ENCODE results near the gene MTA3.
"Not testable (repeated sequence)": the region's sequence is repeated elsewhere in the genome, so short reads cannot be mapped to it uniquely, and the experiment has no call there.

The MTA3 gene

DNA sequence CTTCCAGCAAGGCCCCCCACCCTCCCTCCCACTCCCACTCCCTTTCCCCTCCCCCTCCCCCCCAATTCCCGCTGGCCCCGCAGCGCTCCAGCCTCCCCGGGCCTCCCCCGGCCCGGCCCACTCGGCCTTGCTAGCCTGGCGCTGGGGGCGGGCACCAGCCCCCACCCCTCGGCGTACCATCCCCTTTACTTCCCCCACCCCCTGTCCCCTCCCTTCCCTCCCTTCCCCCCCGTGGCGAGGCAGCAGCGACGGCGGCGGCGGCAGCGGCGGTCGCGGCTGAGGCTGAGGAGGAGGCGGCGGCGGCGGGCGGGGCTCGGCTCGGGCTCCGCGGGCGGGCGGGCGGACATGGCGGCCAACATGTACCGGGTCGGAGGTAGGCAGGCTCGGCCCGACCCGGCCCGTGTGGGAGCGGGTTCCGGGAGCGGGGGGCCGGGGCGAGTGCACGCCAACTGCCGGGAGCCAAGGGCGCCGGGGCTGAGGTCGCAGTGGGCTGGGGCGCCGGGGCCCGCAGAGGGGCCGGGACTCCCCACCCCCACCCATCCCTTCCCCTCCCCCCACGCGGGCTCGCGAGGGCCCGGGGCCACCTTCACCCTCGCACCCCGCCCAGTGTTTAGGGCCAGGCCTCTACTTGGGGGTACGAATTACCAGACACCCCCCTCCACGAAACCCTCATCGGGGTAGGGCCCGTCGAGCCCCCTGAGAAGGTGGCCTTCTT lies at the start of gene MTA3:
Gene MTA3 (plus strand): TSS at position 232 of the 715 bp plus-strand sequence. CDS start 114 bp downstream, at position 346.
- peak; percentile 45 for DNase-seq (ENCODE audit: low spot score)

DNA sequence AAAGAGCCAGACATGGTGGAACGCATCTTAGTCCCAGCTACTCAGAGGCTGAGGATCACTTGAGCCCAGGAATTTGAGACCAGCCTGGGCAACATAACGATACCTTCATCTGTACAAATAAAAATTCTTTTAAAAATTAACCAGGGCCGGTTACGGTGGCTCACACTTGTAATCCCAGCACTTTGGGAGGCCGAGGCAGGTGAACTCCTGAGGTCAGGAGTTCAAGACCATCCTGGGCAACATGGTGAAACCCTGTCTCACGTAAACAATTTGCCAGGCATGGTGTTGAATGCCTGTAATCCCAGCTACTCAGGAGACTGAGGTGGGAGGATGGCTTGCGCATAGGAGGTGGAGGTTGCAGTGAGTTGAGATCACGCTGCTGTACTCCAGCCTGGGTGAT lies 48.8 kb upstream of the MTA3 start:
- no peak for DNase-seq (ENCODE audit: low spot score)

DNA sequence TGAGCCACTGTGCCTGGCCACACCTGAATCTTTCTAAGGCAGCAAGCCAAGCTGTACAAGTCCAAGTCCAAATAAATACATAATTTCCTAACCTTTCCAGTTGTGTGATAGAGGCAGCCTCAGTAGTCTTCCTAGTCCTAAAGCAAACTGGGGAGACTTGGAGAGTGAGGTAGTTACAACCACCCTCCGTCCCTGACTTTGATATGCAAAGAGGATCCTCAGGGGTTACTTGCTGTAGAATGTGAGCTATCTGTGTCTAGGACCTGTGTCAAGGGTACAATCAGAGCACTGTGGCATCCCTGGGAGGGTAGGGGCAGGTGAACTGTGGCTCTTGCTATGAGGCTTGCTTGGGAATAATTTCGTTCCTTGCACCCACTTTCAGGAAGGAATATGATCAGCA lies 46.4 kb upstream of the MTA3 start:
- no peak for DNase-seq (ENCODE audit: low spot score)

DNA sequence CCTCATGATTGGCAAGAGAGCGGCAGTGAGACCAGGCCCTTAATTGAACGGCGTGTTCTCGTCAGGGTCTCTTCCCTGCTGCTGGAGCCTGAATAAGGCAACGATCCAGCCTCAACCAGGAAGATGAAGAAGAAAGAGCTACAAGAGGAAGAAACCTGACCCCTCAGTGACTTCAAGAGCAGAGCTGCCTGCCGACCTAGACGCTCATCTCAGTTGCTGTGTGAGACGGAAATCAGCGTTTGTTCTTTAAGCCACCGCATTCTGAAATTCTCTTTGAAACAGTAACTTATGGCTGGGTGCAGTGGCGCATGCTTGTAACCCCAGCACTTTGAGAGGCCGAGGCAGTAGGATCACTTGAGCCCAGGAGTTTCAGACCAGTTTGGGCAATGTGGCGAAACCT lies 45.1 kb upstream of the MTA3 start:
- no peak for DNase-seq (ENCODE audit: low spot score)

DNA sequence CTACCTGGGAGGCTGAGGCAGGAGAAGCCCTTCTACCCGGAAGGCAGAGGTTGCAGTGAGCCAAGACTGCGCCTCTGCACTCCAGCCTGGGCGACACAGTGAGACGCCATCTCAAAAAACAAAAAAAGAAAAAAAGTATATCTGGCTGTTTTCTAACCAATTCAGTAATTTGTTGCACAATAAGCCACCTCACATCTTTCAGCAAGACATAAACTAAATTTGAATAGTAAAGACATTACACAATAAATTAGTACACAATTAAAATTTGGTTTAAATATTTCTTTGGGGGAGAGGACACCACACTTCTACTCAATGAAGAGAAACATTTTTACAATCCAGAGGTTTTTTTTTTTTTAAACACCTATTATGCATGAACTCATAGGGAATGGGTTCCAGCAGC lies 36.0 kb upstream of the MTA3 start:
- DNase-seq (ENCODE audit: low spot score) = no peak

DNA sequence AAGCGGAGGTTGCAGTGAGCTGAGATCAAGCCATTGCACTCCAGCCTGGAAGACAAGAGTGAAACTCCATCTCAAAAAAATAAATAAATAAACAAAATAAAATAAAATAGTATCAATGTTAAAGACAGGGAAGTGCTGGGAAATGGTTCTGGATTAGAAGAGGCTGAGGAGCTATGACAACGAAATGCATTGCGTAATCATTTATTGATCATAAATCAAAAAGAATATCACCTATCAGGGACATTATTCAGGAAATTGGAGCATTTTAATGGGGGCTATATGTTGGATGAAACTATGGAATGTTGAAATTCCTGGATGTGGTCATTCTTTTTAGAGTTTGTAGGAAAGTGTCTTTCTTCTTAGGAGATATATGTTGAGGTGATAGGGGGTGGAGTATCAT lies 30.9 kb upstream of the MTA3 start:
- no peak for DNase-seq (ENCODE audit: low spot score)

DNA sequence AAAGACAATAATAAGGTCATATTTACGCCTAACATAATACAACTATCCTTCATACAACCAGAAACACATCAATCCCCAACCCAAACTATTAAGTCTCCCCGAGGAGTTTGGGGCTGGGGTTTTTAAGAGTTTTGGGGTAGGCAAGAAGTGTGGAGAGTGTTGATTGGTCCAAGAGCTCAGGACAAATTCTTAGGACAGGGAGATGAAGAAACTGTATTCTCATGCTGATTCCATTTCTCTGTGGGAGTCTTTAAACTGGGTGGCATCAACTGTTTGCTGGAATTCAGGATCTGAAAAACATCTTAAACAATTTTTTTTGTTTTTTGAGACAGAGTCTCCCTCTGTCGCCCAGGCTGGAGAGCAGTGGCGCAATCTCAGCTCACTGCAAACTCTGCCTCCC lies 25.6 kb upstream of the MTA3 start:
- DNase-seq (ENCODE audit: low spot score) = no peak

DNA sequence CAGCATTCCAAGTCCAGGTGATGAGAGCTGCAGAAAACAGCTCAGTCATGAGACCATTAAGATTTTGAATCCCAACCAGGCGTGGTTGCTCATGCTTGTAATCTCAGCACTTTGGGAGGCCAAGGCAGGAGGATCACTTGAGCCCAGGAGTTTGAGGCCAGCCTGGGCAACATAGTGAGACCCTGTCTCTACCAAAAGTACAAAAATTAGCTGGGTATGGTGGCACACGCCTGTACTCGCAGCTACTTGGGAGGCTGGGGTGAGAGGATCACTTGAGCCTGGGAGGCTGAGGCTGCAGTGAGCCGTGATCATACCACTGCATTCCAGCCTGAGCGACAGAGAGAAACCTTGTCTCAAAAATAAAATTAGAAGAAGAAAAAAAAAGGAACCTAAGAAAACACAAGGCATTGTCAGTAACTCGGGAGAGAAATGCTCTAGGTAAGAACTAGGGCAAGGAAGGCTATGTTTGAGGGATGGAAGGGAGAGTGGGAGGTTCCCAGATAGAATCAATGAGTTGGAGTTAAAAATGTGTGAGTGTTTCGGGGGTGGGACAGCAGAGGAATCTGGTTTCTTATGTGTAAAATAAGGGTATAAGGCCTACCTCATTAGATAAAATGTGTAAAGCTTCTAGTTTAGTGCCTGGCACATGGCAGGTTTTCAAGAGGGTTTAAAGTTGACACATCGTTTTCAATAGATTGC lies 23.3 kb upstream of the MTA3 start:
- peak; percentile 72 for DNase-seq (ENCODE audit: low spot score)

DNA sequence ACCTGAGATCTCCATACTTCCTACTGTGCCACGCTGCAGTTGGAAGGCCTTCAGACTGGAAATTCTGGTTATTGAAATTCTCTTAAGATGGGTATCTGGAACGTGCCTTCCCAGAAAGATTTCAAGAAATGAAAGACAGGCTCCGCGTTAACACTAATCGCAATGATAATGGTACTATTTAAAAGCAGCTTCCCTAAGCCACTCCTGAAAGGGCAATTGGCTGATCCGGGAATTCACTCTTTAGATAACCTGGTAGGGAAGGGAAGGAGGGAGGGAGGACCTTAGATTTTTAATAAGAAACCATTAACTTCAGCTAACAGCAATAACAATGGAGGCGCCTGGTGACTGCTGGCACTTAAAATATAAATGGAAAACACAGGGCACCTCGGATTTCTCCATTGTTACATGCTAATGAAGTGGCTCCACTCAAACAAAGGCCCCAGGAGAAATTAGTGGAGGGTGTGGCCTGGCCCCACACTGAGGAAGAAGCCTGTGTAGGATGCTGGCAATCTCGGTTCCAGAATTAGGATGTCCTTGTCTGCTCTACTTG lies 22.5 kb upstream of the MTA3 start:
- peak; percentile 4 for DNase-seq (ENCODE audit: low spot score)

DNA sequence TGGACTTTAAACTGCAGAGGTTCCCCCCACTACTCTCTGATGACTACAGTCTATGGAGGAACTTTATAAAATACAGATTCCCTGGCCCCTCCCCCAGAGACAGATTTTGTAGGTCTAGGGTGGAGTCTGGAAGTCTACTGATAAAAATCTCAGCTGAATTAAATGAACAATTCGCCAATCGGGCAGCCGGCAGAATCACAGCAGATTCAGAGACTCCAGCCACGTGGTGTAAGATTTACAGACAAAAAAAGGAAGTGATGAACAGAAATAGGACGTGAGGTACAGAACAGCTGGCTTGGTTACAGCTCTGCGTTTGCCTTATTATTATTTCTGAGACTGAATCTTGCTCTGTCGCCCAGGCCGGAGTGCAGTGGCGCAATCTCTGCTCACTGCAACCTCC lies 21.4 kb upstream of the MTA3 start:
- DNase-seq (ENCODE audit: low spot score) = peak; percentile 33

DNA sequence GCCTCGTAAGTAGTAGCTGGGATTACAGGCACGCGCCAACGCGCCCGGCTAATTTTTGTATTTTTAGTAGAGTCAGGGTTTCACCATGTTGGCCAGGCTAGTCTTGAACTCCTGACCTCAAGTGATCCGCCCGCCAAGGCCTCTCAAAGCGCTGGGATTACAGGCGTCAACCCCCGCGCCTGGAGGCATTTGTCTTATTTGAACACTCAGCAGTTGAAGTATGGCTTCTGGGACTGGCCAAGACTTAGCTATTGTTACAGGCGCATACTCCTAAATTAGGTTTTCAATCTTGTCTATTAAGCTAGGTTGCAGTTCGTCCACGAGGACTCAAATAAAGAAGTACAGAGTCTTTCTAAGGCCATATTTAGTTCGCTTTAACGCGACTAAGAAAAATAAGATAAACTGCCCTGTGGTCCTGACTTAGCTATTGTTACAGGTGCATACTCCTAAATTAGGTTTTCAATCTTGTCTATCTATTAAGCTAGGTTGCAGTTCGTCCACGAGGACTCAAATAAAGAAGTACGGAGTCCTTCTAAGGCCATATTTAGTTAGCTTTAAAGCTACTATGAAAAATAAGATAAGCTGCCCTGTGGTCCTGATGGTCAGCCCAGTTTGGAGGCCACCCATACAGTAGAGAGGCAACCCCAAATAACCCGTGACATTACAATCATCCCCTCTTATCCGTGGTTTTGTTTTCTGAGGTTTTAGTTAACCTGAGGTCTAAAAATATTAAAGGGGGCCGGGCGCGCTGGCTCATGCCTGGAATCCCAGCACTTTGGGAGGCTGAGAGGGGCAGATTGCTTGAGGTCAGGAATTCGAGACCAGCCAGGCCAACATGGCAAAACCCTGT lies 20.8 kb upstream of the MTA3 start:
- no peak for DNase-seq (ENCODE audit: low spot score)

DNA sequence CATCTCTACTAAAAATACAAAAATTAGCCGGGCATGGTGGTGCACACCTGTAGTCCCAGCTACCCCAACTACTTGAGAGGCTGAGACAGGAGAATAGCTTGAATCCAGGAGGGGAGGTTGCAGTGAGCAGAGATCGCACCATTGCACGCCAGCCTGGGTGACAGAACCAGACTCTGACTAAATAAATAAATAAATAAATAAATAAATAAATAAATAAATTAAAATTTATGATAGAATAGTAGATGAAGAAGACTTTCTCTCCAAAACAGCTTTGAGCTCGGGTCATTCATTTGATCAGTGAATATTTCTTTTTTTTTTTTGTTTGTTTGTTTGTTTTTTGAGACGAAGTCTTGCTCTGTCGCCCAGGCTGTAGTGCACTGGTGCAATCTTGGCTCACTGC lies 17.6 kb upstream of the MTA3 start:
- no peak for DNase-seq (ENCODE audit: low spot score)

DNA sequence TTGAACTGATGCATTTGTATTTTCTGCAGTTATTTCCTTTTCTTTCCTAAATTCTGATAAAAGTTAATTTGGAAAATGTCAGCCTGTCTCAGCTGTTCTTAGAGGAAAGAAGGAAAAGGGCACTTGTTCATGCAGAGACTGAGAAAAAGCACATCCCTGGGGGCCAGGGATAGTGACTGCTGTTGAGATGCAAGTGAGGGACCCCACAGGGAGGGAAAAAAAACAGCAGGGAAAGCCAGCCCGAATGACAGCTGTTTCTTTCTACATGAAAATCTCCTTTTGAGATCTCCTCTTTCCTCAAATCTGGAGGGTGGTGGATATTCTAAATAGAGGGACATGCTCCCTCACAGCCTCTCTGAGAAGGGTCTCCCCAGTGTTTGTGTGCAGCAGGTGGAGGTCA lies 14.0 kb upstream of the MTA3 start:
- no peak for DNase-seq (ENCODE audit: low spot score)

DNA sequence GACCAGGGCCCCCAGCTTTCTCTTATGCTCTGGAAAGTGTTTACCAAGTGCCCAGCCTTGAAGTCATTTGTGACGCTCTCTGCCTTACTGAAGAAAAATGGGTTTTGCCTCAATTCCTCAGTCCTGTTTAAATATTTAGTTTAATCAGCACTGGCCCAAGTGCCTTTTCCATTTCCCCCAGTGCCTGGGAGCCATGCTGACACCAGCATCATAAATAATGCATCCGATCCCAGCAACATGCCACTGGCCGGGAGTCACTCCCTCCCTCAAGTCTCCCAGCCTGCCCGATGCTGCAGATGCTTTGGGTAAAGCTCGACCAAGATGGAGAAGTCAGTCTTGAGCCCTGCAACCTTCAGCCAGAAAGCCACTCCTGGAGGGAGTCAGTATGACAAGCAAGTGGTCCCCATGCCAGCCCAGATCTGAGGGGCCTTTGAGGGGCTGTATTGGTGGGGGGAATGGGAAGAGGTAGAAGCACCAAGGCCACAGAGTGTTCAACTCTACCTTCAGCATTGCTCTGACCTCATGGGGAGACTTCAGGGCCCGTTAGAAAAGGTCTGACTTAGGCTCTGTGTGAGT lies 12.0 kb upstream of the MTA3 start:
- DNase-seq (ENCODE audit: low spot score) = no peak

DNA sequence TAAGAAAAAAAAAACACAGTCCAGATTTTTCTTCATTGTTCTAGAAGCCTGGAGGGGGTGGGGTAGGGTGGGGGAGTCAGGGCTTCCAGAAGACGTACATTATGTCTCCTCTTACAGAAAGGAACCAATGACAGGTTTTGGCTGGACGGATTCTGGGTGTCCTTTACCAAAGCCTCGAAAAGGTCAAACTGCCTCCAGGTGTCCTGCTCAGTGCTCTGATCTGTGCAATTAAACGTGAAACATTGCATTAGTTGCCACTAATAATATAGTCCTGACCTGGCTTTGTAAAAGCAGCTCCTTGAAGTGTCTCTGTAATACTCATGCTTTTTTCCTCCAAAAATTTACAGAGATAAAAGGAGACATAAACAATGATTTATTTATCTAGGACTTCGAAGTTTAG lies 11.1 kb upstream of the MTA3 start:
- DNase-seq (ENCODE audit: low spot score) = no peak

DNA sequence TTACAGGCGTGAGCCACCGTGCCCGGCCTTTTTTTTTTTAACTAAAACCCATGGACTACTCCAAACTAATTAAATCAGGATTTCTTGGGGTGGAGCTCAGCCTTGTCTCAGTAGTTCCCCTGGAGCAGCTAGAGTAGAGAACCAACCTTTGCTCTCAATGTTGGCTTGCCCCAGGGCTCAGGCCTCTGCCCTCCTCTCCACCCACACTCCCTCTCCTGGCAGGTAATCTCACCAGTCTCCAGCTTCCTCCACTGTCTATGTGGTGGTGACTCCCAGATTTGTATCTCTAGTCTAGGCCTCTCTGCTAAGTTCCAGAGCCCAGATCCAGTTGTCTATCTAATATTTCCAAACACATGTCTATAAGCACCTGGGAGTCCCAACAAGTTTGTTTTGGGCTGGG lies 9.6 kb upstream of the MTA3 start:
- no peak for DNase-seq (ENCODE audit: low spot score)

DNA sequence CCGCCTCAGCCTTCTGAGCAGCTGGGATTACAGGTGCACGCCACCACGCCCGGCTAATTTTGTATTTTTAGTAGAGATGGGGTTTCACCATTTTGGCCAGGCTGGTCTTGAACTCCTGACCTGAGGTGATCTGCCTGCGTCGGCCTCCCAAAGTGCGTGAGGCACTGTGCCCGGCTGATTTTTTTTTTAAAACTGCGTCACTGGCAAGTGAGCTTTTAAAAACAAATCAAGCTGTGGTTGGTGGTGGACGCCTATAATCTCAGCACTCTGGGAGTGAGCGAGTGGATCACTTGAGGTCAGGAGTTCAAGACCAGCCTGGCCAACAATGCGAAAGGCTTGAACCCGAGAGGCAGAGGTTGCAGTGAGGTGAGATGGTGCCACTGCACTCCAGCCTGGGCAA lies 8.3 kb upstream of the MTA3 start:
- DNase-seq (ENCODE audit: low spot score) = not testable (repeated sequence)

DNA sequence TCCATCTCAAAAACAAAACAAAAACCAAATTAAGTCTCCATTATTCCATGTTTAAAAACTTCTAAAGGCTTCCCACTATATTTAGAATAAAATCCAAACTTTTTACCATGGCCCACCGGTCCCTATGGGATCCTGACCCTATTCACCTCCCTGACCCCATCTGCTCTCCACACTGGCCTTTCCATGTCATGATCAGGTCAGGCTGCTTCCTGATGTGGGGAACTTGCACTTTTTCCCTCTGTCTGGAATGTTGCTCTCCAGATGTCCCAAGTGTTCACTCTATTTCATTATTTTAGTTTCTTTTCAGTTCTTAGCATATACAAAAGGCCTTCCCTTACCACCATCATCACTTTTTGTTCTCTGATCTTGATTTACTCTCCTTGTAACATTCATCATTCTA lies 7.5 kb upstream of the MTA3 start:
- no peak for DNase-seq (ENCODE audit: low spot score)

DNA sequence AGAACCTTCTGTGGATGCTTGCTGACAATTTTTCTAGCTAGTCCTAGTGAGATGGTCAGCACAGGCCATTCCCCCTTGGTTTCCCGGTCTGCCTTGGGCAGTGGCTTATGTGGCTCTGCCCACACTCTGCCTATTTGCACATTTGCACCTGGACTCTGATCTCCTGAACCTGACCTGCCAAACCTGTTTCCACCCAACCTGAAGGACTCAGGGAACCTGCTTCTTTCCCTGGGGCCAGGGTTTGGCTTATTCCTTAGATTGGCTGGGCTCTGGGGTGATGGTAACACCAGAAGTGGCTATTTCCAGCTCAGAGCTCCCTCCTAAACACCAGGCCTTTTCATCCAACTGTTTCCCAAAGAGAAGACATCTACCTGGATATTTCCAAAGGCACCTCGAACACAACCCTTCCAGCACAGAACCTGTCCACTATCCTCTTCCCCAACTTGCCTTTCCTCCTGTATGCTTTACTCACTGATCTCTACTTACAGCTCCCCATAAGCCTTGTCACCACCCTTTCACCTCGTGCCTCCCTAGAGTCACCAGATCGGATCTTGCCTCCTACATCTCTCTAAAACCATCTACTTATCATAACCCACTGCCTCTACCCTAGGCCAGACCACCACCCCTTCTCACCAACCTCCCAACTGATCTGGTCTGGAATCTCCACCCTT lies 5.8 kb upstream of the MTA3 start:
- no peak for DNase-seq (ENCODE audit: low spot score)

DNA sequence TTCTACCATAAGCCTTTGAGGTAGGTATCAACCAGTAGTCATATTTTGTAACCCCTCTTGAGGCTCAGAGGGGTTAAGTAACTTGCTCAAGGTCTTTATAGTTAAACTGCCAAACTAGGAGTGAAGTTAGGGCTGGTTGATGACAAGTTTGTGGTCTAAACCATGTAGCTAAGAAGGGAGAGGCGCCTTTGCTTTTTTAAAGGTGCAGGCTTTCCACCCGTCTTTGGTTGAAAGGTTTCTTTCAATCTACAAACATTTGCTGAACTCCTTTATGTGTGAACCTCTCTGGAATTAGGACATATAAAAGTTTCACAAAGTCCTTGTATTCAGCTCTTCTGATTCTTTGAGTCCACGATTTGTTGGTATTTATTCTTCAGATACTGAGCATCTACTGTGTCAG lies 2.4 kb upstream of the MTA3 start:
- no peak for DNase-seq (ENCODE audit: low spot score)

DNA sequence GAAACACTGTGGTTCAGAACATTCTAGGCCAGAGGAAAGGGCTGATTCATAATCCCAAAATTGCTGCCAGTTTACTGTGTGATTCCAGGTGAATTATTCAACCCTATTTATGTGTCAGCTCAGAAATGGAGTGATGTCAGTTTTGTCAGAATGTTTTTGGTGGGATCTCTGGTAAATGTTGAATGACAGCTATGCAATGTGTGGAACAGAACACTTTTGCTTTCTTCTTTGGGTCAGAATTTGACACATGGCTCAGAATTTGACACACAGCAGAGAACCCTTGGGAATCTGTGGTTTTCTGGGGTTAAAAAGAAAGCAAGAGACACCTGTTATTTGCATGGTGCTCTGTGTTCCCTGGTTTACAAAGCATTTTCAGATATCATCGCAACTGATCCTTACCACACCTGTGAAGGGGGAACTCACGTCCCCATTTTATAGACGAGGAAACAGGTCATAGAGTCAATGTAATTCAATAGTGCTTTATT lies 1.6 kb upstream of the MTA3 start:
- peak; percentile 24 for DNase-seq (ENCODE audit: low spot score)

DNA sequence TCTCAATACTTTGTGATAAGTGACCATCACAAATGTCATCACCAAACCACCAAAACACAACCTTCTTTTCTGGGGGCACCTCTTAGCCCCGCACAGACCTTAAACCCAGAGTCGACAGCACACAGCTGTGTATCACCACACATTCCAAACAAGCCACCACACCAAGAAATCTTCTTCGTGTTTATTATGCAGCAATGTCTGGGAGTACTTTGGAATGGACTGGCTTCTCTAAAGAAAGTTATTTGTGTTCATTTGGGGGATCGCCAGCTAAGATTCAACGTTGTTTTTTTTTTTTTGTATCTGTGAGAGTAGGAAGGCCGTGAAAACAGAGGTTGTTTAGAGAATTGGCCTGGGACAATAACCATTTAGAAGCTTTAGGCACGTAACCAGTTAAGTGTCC lies 1.1 kb upstream of the MTA3 start:
- peak; percentile 3 for DNase-seq (ENCODE audit: low spot score)
